Activated CD8-positive, alpha-beta memory T cell treated with anti-CD3 and anti-CD28 coated beads, Interleukin-2, amount 50 U/mL, for 1 hour (primary cell): Measurements from ENCODE around the gene NPIPB8.
"Not testable (repeated sequence)": the region's sequence is repeated elsewhere in the genome, so short reads cannot be mapped to it uniquely, and the experiment has no call there.

ENCODE experiments used
- DNase-seq: peaks from one replicate; pipeline ENCODE4 v3.0.0-alpha.2; 2020; ENCODE audit errors: extremely low read depth

The NPIPB8 gene

DNA sequence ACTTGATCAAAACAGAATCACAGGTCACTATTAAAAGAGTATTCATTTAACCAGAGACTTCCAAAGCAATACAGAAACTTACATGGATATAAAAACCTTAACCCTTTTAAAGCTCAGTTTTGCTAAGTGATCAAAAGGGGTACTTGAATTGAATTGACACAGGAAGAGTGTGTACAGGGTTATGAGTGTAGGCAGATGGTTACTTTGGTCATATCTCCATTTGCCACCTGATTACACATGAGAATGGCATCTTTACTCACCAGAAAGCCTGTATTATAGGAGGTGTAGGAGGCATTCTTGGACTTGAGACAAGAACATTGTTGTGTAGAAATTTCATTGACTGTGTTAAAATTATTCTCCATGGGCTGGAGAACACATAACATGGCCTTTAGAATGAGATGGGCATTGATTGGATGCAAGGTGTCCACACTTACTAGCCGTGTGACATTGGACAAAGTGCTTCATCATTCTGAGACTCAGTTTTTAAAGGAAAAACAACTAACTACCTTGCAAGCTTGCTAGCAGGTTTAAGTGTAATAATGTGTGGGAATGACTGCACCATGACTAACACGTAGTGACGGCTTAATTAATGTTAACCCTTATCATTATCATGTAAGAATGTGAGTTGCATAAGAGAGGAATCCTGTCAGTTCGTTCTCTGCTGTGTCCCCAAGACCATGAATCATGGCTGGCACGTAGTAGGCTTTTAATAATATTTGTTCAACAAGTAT lies 1.6 kb upstream of the NPIPB8 start:
- not testable (repeated sequence) for DNase-seq

DNA sequence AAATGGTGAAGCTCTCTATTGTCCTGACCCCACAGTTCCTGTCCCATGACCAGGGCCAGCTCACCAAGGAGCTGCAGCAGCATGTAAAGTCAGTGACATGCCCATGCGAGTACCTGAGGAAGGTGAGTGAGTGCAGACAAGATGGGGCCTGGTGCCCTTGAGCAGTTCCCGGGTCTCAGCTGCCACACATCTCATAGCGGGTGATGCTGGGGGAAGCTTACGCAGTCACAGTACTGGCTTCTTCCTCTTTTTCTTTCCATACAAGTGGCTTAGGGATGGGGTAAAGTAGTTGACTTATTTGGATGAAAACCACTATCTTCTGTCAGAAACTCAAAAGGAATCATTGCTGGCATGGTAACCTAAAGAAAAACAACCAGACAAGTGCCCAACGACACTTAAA lies 494 bp downstream of the NPIPB8 start:
- not testable (repeated sequence) for DNase-seq

DNA sequence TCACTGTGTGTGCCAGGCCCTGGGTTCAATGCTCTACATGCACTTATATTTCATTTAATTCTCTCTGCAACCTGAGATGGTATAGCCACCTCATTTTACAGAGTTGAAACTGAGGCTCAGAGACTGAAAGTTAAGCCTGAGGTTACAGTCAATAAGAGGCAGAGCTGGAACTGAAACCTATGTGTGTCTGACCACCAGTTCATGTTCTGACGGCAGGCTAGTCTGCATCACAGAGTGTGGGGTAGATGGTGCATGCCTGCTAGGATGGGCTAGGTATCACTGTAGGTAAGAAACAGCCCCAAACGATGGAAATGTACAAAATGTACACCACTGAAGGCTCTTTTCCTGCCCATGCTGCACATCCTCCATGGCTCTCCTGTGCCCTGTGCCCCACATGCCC lies 2.1 kb downstream of the NPIPB8 start:
- DNase-seq = not testable (repeated sequence)

DNA sequence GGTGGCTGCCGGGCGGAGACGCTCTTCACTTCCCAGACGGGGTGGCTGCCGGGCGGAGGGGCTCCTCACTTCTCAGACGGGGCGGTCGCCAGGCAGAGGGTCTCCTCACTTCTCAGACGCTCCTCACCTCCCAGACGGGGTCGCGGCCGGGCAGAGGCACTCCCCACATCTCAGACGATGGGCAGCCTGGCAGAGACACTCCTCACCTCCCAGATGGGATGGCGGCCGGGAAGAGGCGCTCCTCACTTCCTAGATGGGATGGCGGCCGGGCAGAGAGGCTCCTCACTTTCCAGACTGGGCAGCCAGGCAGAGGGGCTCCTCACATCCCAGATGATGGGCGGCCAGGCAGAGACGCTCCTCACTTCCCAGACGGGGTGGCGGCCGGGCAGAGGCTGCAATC lies 28.4 kb downstream of the NPIPB8 start:
- not testable (repeated sequence) for DNase-seq

DNA sequence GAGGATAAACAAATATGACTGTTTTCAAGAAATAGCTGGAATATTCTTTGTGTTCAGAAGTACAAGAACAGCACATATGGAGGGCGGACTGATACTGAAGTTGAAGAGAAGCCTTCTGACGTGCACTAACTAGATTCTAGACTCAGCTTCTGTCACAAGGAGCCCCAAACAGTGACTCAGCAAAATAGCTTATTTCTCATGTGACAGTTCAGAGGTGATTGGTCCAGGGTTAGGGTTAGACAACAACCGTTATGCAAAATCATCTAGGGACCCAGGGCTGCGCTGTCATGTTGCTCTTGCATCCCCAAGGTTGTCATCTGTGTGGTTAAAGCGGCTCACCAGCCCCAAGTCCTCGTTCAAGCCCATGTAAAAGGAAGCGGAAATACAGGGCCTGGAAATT lies 29.6 kb downstream of the NPIPB8 start:
- DNase-seq = not testable (repeated sequence)

DNA sequence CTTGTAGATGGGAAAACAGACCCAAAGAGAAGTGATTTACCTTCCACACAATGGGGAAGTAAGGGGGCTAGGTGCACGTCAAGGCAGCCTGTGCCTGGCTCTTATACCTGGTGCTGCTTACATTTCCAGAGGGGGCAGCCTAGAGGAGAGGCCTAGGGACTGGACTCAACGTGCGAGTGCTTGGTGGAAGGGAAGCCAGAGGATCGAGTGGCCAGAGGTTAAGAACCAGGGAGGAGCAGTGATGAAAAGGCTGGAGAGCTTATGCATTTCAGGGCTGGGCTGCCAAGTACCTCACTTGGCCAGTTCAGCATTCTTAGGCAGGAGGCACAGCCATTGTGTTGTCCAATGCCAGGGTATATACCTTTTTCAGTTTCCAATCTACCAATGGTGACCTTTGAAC lies 30.3 kb downstream of the NPIPB8 start:
- DNase-seq = not testable (repeated sequence)

DNA sequence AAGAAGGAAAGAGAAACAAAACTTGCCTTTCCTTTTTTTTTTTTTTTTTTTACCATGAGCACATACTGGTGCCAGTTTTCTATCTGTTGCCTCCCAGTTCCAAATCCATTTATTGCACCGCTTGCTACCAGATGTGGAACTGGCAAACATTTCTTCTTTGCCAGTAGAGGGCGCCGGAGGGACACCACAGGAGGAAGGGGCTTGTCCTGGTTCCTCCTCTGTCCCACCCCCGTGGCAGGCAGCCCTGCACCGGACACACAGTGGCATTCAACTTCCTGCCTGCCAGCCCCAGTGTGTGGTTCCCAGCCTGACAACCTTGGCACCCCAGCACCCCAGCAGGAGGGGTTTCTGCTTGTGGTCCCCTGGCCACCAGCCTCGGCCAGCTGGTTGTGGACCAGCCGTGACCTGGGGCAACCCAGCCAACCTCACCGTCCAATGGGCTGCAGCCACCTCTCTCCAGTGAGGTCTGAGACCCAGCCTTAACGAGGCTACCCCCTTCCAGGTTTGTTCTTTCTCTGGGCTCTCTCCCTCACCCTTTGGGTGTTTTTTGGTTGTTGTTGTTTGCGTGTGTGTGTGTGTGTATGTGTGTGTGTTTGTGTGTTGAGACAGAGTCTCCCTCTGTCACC lies 50.6 kb downstream of the NPIPB8 start:
- DNase-seq = not testable (repeated sequence)

DNA sequence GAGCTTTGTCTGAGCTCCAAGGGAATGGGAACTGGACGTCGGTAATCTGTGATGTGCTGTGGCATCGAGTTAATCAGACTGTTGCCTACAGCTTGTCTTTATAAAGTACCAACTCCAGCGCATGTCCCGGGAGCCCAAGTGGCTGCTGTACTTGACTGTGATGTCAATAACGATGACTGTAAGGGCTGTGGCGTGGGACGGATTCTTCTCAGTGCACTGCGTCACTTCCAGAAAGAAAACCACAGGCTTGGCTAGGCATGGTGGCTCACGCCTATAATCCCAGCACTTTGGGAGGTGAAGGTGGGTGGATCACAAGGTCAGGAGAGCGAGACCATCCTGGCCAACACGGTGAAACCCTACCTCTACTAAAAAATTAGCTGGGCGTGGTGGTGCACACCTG lies 51.6 kb downstream of the NPIPB8 start:
- not testable (repeated sequence) for DNase-seq

DNA sequence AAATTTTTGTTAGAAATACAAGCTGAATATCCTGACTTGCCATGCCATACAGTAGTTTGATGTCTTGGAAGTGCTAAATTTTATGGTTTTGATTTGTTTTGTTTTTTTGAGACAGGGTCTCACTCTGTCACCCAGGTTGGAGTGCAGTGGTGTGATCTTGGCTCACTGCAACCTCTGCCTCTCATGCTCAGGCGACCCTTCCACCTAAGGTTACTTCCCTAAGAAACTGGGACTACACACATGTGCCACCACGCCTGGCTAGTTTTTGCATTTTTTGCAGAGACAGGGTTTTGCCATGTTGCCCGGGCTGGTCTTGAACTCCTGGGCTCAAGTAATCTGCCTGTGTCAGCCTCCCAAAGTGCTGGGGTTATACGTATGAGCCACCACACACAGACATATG lies 53.9 kb downstream of the NPIPB8 start:
- not testable (repeated sequence) for DNase-seq

DNA sequence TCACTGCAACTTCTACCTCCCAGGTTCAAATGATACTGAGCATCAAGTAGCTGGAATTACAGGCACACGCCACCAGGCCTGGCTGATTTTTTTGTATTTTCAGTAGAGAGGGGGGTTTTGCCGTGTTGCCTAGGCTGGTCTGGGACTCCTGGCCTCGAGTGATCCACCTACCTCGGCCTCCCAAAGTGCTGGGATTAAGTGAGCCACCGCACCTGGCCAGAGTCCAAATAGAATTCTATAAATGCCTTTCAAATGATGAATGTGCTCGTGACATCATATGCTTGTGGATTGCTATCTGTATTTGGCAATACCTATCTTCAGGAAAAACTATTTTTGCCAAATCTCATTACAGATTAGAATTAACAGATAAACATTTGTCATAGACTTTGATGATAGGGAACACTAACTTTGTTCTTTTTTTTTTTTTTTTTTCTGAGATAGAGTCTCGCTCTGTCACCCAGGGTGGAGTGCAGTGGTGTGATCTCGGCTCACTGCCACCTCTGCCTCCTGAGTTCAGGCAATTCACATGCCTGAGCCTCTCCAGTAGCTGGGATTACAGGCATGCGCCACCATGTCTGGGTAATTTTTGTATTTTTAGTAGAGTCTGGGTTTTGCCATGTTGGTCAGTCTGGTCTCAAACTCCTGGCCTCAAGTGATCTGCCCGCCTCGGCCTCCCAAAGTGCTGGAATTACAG lies 55.5 kb downstream of the NPIPB8 start:
- DNase-seq = not testable (repeated sequence)

DNA sequence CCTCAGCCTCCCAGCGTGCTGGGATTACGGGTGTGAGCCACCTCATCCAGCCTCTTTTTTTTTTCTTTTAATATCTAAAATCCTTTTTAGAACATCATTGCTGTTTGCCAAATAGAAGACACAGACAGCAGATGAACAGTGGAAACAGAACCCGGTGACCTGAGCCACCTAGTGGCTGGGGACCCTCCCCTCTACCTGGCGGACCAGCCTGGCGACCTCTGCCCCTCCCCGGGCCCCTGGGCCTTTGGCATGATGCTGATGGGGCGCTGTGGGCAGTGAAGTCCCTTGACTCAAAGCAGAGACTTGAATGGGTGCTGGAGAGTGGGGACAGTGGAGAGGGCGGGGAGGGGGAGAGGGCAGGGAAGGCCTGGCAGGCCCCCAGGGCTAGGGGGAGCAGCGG lies 61.9 kb downstream of the NPIPB8 start:
- DNase-seq = not testable (repeated sequence)

DNA sequence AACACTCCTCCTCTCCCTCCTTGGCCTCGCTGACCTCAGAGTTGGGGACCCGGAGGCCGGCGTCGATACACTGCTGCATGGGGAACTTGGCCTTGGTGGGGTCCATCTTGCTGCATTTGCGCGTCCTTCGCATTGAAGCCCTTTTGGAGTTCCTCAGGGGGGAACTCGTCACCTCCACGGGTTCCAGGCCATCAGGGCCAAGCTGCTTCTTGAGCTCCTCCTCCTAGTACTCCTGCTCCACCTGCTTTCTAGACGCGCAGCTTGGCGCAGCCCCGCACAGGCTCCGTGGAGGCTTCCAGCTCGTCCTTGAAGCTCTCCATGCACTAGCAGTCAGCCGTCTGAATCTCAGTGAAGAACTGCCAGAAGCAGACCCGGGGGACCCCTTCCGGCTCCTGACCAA lies 62.5 kb downstream of the NPIPB8 start:
- DNase-seq = not testable (repeated sequence)

DNA sequence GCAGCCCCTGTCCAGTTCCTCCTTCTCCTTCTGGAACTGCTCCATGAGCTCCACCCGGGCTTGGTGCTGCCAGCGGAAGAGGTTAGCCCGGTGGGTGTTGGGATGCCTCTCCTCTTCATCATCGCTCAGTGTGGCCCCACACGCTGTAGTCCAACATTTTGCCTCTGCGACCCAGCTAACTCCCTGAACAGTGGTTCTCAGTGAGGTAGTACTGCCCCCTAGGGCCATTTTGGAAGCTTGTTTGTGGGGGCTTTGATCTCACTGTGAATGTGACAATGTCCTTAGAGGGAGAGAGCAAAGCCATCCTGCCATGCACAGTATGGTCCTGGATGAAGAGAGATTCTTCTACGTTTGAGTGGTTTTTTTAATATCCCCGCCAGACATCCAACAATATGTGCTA lies 63.5 kb downstream of the NPIPB8 start:
- not testable (repeated sequence) for DNase-seq

DNA sequence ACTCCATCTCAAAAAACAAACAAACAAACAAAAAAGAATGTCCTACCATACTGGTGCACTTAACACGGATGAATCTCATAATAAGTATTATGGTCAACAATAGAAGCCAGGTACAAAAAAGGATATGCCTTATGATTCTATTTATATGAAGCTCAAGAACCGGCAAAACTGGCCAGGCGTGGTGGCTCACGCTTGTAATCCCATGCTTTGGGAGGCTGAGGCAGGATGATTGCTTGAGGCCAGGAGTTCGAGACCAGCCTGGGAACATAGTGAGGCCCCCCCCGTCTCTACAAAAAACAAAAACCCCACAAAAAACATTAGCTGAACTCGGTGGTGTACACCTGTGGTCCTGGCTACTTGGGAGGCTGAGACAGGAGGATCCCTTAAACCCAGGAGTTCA lies 66.4 kb downstream of the NPIPB8 start:
- not testable (repeated sequence) for DNase-seq
